AG09319 (cell line): ENCODE data around the gene CEP170.

Experiments used
- DNase-seq: peaks from one replicate; pipeline ENCODE4 v3.0.0-alpha.2; 2010; ENCODE audit warnings: low read depth; ENCODE audit errors: extremely low read depth
- TF ChIP-seq, protein P1 (sequence below): IDR thresholded peaks from 2 replicates; pipeline ENCODE4 v1.5.1; 2011; ENCODE audit warnings: low read depth, mild to moderate bottlenecking, inconsistent platforms, low read length, moderate library complexity

The CEP170 gene

DNA sequence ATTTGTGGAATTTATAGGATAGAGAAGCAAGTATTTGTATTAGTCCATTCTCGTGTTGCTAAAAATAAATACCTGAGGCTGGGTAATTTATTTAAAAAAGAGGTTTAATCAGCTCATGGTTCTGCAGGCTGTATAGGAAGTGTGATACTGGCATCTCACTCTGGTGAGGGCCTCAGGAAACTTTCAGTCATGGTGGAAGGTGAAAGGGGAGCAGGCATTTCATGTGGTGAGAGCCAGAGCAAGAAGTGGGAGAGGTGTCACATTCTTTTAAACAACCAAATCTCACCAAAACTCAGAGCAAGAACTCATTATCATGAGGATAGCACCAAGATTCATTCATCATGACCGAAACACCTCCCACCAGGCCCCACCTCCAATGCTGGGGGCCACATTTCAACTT is 18.9 kb upstream of the CEP170 start:
- DNase-seq = no peak
- TF ChIP-seq, protein P1, sequence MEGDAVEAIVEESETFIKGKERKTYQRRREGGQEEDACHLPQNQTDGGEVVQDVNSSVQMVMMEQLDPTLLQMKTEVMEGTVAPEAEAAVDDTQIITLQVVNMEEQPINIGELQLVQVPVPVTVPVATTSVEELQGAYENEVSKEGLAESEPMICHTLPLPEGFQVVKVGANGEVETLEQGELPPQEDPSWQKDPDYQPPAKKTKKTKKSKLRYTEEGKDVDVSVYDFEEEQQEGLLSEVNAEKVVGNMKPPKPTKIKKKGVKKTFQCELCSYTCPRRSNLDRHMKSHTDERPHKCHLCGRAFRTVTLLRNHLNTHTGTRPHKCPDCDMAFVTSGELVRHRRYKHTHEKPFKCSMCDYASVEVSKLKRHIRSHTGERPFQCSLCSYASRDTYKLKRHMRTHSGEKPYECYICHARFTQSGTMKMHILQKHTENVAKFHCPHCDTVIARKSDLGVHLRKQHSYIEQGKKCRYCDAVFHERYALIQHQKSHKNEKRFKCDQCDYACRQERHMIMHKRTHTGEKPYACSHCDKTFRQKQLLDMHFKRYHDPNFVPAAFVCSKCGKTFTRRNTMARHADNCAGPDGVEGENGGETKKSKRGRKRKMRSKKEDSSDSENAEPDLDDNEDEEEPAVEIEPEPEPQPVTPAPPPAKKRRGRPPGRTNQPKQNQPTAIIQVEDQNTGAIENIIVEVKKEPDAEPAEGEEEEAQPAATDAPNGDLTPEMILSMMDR = no peak

DNA sequence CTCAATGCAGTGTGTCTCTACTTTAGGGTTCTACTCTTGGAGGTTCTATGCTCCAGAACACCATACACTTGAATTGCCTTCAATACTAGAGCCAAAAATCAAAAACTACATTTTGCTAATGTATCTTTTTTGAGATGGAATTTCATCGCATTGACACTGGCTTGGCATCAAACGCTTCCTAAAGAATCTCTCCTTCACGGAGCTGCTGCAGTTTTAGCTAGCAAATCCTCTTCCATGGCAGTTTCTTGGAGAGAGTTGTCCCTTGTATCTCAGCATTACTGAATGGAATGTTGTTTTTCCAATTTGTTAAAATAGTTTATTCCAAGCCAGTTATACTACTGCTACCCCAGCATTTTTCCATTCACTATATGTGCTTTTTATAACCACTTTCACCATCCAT is 18.4 kb upstream of the CEP170 start:
- DNase-seq = no peak
- TF ChIP-seq, protein P1 = no peak

GRCh38 chr1:243272401-243272800 is 17.3 kb upstream of the CEP170 start:
- DNase-seq = no peak
- TF ChIP-seq, protein P1 = no peak

- DNase-seq = no peak
- TF ChIP-seq, protein P1 = no peak
Measured at GRCh38 chr1:243271996-243272395, 16.9 kb upstream of the CEP170 start.

DNA sequence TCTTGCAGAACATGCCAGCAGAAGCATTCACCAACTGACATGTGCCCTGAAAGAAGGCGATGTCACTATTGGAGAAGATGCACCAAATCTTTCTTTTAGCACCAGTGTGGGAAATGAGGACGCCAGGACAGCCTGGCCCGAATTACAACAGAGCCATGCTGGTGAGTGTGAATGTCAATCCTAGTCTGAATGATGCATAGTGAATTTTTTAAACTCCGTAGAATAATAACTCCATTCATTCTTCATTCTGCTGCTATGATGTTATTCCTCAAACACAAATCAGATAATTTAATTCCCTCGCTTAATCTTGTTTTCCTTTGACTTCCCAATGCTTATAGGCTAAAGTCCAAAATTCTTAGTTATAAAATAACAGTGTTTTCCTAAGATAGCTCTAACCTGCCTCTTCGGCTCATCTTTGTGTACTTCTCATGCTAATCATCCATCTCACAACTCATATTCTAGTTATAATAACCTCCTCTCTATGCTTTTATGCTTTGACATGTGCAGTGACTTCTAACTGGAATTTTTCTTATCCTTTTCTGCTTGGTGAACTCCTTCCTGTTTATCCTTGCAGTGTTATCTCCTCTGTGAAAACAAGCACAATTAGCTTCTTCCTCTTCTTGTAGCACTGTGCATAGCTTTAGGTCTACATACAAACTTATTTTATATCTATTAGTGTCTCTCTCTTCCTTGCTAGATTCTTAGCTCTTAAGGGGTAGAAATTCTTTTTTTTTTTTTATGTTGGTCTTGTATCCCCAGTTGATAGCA is 15.2 kb upstream of the CEP170 start:
- DNase-seq = no peak
- TF ChIP-seq, protein P1 = no peak

- TF ChIP-seq, protein P1 = no peak
- DNase-seq = no peak
Measured at GRCh38 chr1:243269461-243269801, 14.3 kb upstream of the CEP170 start.

GRCh38 chr1:243268751-243269460 is 13.8 kb upstream of the CEP170 start:
- TF ChIP-seq, protein P1 = no peak
- no peak for DNase-seq
